BE2C (cell line): ENCODE data around the gene OPRL1.

Experiments used
- DNase-seq: peaks from one replicate; pipeline ENCODE4 v3.0.0-alpha.2; 2020
- H3K27me3 ChIP-seq: fragments of 250-450 bp; sonication (Bioruptor Pico); 2 replicates; pipeline ENCODE4 v1.5.1; 2020; ENCODE audit warnings: mild to moderate bottlenecking
- H3K36me3 ChIP-seq: fragments of 250-450 bp; sonication (Bioruptor Pico); 2 replicates; pipeline ENCODE4 v1.5.1; 2020; ENCODE audit warnings: mild to moderate bottlenecking
- H3K4me1 ChIP-seq: fragments of 250-450 bp; sonication (Bioruptor Pico); 2 replicates; pipeline ENCODE4 v1.5.1; 2020
- H3K4me3 ChIP-seq: 2 replicates; pipeline ENCODE4 v1.5.1; 2011; ENCODE audit warnings: low read depth, low read length
- H3K9me3 ChIP-seq: fragments of 250-450 bp; sonication (Bioruptor Pico); 2 replicates; pipeline ENCODE4 v1.5.1; 2020
- CTCF ChIP-seq: IDR thresholded peaks from 2 replicates; pipeline ENCODE4 v1.5.1; 2012; ENCODE audit warnings: mild to moderate bottlenecking, low read depth, low read length

OPRL1 gene

DNA sequence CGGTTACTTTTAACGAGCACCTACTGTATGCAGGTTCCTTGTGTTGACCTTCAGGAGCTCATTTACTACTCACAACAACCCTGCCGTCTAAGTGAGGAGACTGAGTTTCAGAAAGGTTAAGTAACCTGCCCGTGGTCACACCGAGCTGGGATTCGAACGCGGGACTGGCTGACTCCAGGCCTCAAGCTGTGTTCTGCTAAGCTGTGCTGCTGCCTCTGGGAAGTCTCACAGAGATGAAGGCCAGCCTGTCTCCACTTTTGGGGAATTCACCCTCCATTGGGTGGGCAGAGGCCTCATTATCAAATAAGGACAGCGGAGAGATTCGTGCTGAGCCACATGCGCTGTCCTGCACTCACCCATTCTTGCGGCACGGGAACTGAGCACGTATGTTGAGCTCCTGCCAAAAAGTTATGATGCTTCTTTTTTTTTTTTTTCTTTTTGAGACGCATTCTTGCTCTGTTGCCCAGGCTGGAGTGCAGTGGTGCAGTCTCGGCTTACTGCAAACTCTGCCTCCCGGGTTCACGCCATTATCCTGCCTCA lies 58.5 kb downstream of the OPRL1 start:
- no peak for TF ChIP-seq CTCF
- H3K4me1 ChIP-seq: no peaks in the 10 kb centered on the region; the same call in 1 of the 2 replicates
- no peak for DNase-seq
- no peaks in the 10 kb centered on the region for H3K36me3 ChIP-seq
- H3K27me3 ChIP-seq: no peaks in the 10 kb centered on the region
- H3K4me3 ChIP-seq: no peak overlapping the region
- H3K9me3 ChIP-seq: no peaks in the 10 kb centered on the region

DNA sequence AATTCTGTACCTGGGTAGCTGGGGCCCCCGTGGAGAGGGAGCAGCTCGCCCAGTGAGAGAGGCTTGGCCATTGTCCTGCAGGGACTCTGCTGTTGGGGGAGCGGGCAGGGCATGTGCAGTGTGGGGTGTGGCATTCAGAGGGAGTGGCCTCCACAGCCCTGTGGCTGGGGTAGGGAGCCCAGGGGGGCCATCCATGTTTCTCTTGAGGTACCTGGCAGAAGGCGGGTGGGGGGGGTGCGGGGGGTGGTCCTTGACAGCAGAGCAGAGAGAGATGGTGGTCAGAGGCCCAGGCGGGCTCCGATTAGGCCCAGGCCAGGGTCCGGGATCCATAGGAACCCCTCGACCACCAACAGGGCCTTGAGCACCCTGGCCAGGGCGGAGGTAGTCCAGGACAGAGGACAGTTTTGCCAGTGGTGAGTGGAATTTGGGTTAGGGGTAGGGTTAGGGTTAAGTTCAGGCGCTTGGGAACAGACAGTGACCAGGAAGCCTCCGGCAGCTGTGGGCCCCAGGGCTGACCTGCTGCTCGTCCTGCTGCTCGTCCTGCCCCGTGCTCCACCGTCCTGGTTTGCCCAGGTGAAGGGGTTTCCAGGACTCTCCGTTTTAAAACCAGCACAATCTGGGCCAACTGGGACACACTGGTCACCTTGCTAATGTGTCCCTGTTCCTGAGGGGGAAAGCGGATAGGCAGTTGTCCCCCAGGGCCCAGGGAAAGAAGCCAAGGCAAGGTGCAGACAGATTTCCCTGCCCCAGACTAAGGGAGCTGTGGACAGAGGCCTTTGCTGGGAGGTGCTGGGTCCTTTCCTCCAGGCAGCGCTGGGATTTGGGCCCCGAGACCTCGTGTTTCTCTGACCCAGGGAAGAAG lies 59.5 kb downstream of the OPRL1 start:
- Histone ChIP-seq H3K4me1 (no peaks in the 10 kb centered on the region; the same call in 1 of the 2 replicates), H3K9me3 (no peaks in the 10 kb centered on the region), H3K4me3 (no peak overlapping the region), H3K36me3 (no peaks in the 10 kb centered on the region), H3K27me3 (no peaks in the 10 kb centered on the region)
- no peak for DNase-seq
- TF ChIP-seq CTCF: no peak

- no peaks in the 10 kb centered on the region for H3K27me3 ChIP-seq
- H3K9me3 ChIP-seq: no peaks in the 10 kb centered on the region
- no peak overlapping the region for H3K4me3 ChIP-seq
- H3K4me1 ChIP-seq: no peaks in the 10 kb centered on the region; the same call in 1 of the 2 replicates
- no peaks in the 10 kb centered on the region for H3K36me3 ChIP-seq
- no peak for DNase-seq
- no peak for TF ChIP-seq CTCF
These were observed 60.4 kb downstream of the OPRL1 start for GRCh38 chr20:64140061-64140931.

GRCh38 chr20:64140956-64141355 lies 61.1 kb downstream of the OPRL1 start:
- Histone ChIP-seq H3K9me3 (no peaks in the 10 kb centered on the region), H3K36me3 (no peaks in the 10 kb centered on the region), H3K4me3 (no peak overlapping the region), H3K4me1 (peaks cover 2% of the 10 kb centered on the region), H3K27me3 (no peaks in the 10 kb centered on the region)
- DNase-seq: no peak
- no peak for TF ChIP-seq CTCF

GRCh38 chr20:64142590-64142989 lies 62.7 kb downstream of the OPRL1 start:
- DNase-seq: no peak
- no peaks in the 10 kb centered on the region for H3K27me3 ChIP-seq
- TF ChIP-seq CTCF: no peak
- H3K4me3 ChIP-seq: no peak overlapping the region
- no peaks in the 10 kb centered on the region for H3K36me3 ChIP-seq
- no peaks in the 10 kb centered on the region for H3K9me3 ChIP-seq
- H3K4me1 ChIP-seq: peaks cover 16% of the 10 kb centered on the region
